GM10266 (cell line): ENCODE data around the gene GPR68.

Experiments used
- DNase-seq: peaks from one replicate; pipeline ENCODE4 v3.0.0; 2012; ENCODE audit errors: extremely low spot score
- TF ChIP-seq, protein P1 (sequence below): IDR thresholded peaks from 2 replicates; pipeline ENCODE4 v1.5.1; 2012; ENCODE audit warnings: mild to moderate bottlenecking, low read depth; ENCODE audit not compliant: control insufficient read depth, insufficient read depth; ENCODE audit errors: missing control alignments

The GPR68 gene

GRCh38 chr14:91234791-91235114 is 9.8 kb downstream of the GPR68 start:
- TF ChIP-seq, protein P1, sequence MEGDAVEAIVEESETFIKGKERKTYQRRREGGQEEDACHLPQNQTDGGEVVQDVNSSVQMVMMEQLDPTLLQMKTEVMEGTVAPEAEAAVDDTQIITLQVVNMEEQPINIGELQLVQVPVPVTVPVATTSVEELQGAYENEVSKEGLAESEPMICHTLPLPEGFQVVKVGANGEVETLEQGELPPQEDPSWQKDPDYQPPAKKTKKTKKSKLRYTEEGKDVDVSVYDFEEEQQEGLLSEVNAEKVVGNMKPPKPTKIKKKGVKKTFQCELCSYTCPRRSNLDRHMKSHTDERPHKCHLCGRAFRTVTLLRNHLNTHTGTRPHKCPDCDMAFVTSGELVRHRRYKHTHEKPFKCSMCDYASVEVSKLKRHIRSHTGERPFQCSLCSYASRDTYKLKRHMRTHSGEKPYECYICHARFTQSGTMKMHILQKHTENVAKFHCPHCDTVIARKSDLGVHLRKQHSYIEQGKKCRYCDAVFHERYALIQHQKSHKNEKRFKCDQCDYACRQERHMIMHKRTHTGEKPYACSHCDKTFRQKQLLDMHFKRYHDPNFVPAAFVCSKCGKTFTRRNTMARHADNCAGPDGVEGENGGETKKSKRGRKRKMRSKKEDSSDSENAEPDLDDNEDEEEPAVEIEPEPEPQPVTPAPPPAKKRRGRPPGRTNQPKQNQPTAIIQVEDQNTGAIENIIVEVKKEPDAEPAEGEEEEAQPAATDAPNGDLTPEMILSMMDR, result no peak
- no peak for DNase-seq

DNA sequence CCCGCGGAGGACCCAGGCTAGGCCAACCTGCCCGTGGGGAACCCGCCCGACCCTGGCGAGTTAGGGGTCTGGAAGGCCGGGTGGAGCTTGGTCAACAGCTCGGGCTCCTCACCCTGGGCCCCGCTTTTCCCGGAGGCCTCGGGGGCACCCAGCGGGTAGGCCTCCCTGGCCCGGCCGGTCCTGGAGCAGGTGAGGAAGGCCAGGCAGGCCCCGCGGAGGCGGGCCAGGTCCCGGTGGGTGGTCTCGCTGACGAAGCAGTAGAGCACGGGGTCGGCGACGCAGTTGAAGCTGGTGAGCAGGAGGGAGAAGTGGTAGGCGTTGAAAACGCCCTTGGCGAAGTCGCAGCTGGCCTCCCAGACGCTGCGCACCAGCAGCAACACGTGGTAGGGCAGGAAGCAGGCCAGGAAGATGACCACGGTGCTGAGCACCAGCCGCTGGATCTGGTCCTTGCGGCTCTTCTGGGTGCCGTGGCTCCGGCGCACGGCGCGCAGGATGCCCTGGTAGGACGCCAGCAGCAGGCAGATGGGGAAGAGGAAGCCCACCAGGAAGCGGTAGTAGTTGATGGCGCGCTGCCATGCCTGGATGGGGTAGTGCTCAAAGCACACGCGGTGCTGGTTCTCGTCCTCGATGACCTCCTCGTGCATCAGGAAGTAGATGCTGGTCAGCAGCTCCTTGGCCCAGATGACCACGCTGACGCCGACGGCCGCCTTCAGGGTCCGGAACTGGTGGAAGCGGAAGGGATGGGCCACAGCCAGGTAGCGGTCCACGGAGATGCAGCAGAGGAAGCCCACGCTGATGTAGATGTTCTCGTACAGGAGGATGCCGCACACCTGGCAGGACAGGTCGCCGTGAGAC is 10.3 kb downstream of the GPR68 start:
- no peak for DNase-seq
- TF ChIP-seq, protein P1, result no peak

DNA sequence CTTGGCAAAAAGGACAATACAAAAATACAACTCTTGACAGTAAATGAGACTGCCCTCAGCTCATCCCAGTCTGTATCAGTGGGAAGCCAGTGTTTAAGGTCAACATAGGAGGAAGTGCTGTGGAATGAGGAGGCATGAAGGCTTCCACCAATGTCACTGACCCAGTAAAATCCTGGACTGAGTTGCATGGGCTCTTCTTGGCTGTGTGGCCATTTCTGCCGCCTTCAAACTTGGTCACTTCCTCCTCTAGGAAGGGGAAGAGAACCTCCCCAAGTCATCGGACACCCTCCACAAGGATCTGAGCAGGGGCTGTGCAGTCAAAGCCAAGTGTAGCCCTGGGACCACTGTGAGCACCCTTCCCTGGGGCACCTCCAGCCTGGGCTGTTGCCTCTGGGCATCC is 11.9 kb downstream of the GPR68 start:
- no peak for DNase-seq
- TF ChIP-seq, protein P1, result no peak

- TF ChIP-seq, protein P1, result no peak
- DNase-seq, result no peak
Observed at GRCh38 chr14:91232052-91232451, 12.5 kb downstream of the GPR68 start.

- DNase-seq, result no peak
- TF ChIP-seq, protein P1, result no peak
Observed at GRCh38 chr14:91231446-91231845, 13.1 kb downstream of the GPR68 start.

DNA sequence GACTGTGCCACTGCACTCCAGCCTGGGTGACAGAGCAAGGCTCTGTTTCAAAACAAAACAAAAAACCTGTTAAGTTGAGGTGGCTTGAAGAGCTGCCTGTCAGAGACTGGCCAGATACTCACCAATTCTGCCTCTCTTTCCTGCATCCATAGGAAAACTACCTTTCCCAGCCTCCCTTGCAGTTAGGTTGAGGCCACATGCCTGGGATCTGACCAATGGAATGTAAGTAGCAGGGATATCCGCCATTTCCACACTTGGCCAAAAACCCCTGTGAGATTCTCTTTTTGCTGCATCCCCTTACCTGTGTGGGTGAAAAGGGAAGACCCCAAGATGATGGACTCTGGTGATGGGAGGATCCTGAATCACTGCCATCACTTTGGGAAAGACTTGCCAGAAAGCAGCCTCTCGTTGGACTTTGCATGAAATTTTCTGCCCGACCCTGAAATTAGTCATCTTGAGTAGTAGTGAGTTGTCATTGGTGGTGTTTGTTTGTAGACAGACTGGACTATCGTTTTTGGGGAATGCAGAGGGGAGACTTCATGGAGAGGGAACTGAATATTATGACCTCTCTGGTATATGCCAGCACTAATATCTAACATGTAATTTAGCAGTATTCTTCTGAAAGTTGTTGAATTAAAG is 14.0 kb downstream of the GPR68 start:
- TF ChIP-seq, protein P1, result no peak

GRCh38 chr14:91229743-91230200 is 14.7 kb downstream of the GPR68 start:
- DNase-seq, result peak; percentile 84
- TF ChIP-seq, protein P1, result no peak

More for the DNA sequence above, 14.0 kb downstream of the GPR68 start:
- no peak for DNase-seq
